IMR-90 (cell line): Measurements from ENCODE around the gene FUT9.

Experiments used
- CEBPB ChIP-seq: IDR thresholded peaks from 2 replicates; pipeline ENCODE4 v1.6.1; 2012; ENCODE audit warnings: low read depth, low read length, improper control_type of control experiment
- ELK1 ChIP-seq: fragments of 150-350 bp; IDR thresholded peaks from 2 replicates; pipeline ENCODE4 v1.6.1; 2016; ENCODE audit warnings: low read depth, mild to moderate bottlenecking, low read length, moderate library complexity, borderline replicate concordance
- FOS ChIP-seq: fragments of 150-350 bp; IDR thresholded peaks from 2 replicates; pipeline ENCODE4 v1.6.1; 2016; ENCODE audit warnings: low read depth, low read length
- MAFK ChIP-seq: IDR thresholded peaks from 2 replicates; pipeline ENCODE4 v1.6.1; 2012; ENCODE audit warnings: low read depth, low read length, improper control_type of control experiment
- MAZ ChIP-seq: IDR thresholded peaks from 2 replicates; pipeline ENCODE4 v1.6.1; 2012; ENCODE audit warnings: low read depth, mild to moderate bottlenecking, low read length, improper control_type of control experiment, moderate library complexity, borderline replicate concordance
- MXI1 ChIP-seq: IDR thresholded peaks from 2 replicates; pipeline ENCODE4 v1.6.1; 2012; ENCODE audit warnings: low read depth, mild to moderate bottlenecking, low read length, moderate library complexity, borderline replicate concordance
- NFE2L2 ChIP-seq: fragments of 150-350 bp; IDR thresholded peaks from 2 replicates; pipeline ENCODE4 v1.6.1; 2016; ENCODE audit warnings: low read depth, mild to moderate bottlenecking, low read length
- POLR2A ChIP-seq: IDR thresholded peaks from 2 replicates; pipeline ENCODE4 v1.6.1; 2012; ENCODE audit warnings: mild to moderate bottlenecking, low read depth, low read length
- RAD21 ChIP-seq: IDR thresholded peaks from 2 replicates; pipeline ENCODE4 v1.6.1; 2012; ENCODE audit warnings: low read length, improper control_type of control experiment
- RCOR1 ChIP-seq: IDR thresholded peaks from 2 replicates; pipeline ENCODE4 v1.6.1; 2012; ENCODE audit warnings: mild to moderate bottlenecking, low read length, improper control_type of control experiment; ENCODE audit not compliant: insufficient replicate concordance
- RFX5 ChIP-seq: IDR thresholded peaks from 2 replicates; pipeline ENCODE4 v1.8.0; 2012; ENCODE audit warnings: low read depth, mild to moderate bottlenecking, low read length, moderate library complexity
- TF ChIP-seq, protein P1 (sequence below): conservative IDR thresholded peaks from 2 replicates; pipeline ENCODE4 v1.5.1; 2012; ENCODE audit warnings: mild to moderate bottlenecking, low read depth, low read length, improper control_type of control experiment
- TF ChIP-seq, protein P2 (sequence below): fragments of 150-350 bp; IDR thresholded peaks from 2 replicates; pipeline ENCODE4 v1.6.1; 2017; ENCODE audit warnings: mild to moderate bottlenecking, antibody characterized with exemption, low read length, low read depth

DNA sequence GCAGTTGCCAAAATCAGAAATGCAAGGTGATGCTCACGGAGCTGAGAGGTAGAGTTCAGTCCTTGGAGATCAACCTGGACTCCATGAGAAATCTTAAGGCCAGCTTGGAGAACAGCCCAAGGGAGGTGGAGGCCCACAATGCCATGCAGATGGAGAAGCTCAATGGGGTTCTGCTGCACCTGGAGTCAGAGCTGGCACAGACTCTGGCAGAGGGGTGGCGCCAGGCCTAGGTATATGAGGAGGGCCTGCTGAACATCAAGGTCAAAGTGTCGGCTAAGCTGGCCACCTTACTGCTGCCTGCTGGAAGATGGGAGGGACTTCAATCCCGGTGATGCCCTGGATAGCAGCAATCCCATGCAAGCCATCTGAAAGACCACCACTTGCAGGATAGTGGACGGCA is 23.9 kb upstream of the FUT9 start:
- TF ChIP-seq POLR2A (no peak), RFX5 (no peak), CEBPB (no peak), MAZ (no peak), MAFK (no peak), RCOR1 (no peak), RAD21 (no peak), NFE2L2 (no peak), FOS (no peak), MXI1 (no peak), ELK1 (no peak)
- TF ChIP-seq, protein P1, sequence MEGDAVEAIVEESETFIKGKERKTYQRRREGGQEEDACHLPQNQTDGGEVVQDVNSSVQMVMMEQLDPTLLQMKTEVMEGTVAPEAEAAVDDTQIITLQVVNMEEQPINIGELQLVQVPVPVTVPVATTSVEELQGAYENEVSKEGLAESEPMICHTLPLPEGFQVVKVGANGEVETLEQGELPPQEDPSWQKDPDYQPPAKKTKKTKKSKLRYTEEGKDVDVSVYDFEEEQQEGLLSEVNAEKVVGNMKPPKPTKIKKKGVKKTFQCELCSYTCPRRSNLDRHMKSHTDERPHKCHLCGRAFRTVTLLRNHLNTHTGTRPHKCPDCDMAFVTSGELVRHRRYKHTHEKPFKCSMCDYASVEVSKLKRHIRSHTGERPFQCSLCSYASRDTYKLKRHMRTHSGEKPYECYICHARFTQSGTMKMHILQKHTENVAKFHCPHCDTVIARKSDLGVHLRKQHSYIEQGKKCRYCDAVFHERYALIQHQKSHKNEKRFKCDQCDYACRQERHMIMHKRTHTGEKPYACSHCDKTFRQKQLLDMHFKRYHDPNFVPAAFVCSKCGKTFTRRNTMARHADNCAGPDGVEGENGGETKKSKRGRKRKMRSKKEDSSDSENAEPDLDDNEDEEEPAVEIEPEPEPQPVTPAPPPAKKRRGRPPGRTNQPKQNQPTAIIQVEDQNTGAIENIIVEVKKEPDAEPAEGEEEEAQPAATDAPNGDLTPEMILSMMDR = no peak
- TF ChIP-seq, protein P2, sequence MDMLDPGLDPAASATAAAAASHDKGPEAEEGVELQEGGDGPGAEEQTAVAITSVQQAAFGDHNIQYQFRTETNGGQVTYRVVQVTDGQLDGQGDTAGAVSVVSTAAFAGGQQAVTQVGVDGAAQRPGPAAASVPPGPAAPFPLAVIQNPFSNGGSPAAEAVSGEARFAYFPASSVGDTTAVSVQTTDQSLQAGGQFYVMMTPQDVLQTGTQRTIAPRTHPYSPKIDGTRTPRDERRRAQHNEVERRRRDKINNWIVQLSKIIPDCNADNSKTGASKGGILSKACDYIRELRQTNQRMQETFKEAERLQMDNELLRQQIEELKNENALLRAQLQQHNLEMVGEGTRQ = no peak
